Jurkat, Clone E6-1 (cell line): ENCODE results near the gene SHCBP1.

Source experiments
- DNase-seq: peaks from one replicate; pipeline ENCODE4 v3.0.0-alpha.2; 2011; ENCODE audit warnings: low read depth, low spot score
- H3K4me3 ChIP-seq: 2 replicates; pipeline ENCODE4 v1.5.1; 2011; ENCODE audit warnings: mild to moderate bottlenecking, low read length, control low read depth, moderate library complexity

SHCBP1 gene

DNA sequence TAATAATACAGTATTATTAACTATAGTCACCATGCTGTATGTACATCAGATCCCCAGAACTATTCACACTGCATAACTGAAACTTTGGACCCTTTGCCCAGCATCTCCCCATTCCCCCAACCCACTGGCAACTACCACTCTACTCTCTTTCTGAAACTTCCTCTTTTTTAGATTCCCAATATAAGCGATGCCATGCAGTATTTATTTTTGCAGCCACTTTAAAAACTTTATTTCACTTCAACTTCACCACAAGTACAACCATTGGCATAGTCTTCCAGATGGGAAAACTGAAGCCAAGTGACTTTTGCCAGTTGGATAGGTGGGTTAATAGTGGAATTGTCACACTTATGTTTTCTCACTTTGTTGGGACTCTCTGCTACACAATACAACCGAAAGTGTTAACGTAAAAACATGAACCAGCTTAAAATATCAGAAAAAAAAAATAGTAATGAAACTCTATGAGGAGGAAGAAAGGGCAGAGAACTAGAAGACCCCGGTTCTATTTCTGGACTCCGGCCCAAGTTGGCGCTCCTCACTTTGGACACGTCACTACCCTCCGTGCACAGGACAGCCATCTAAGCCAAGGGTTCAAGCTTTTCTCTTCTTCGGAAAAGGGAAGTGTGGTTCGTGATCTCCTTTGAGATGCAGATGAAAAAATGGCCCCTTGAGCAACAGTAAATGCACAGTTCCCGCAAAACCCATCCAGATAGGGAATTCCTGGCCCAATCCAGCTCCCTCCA lies 743 bp downstream of the SHCBP1 start:
- DNase-seq, result no peak
- H3K4me3 ChIP-seq, result peak overlapping the region; percentile 79

DNA sequence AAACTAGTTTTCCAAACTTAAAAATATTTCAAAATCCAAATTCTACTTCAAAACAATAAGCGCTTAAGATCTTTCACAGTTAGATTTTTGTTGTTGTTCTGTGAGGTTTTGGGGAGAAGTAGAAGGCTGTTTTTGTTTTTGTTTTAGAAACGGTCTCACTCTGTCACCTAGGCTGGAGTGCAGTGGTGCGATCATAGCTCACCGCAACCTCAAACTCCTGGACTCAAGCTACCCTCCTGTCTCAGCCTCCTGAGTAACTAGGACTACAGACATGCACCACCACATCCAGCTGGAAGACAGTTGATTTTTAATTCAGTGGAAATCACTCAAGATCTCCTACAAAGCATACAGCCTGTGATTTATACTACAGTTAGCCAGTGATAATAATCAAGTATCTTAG lies 2.7 kb downstream of the SHCBP1 start:
- no peak overlapping the region for H3K4me3 ChIP-seq
- no peak for DNase-seq

DNA sequence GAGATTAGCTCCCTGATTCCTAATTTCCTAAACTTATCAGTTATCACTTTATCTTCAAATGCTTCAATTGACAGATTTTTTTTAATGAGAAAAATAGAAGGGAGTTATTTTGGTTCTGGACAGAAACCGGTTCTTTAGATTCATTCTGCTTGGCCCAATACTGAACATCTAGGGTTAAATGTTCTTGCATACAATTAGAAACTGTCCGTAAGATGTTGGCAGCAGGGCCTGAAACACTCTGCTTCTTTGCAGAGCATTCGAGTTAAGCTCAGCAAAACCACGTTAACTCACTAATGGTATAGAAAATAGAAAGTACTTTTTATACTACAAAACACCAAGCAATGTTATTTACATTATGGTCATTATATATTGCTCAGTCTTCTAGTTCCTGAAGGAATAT lies 7.2 kb downstream of the SHCBP1 start:
- no peak for DNase-seq
- H3K4me3 ChIP-seq, result no peak overlapping the region

DNA sequence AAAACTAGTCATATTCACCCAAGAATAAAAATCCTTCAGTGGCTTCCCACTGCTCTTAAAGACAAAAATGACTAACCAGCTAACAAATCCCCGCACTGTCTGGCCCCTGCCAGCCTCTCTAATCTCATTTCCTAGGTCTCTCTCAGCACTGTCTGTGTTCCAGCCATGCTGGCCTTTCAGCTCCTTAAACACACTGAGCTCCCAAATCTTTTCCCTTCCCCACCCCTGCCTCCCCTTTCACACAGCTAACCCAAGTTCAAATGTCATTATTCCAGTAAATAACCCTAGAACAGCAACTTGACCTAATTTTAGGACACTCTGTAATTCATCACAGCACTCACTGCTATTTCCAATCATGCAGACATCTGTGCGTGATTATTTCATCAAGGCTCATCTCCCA lies 7.8 kb downstream of the SHCBP1 start:
- DNase-seq, result no peak
- H3K4me3 ChIP-seq, result no peak overlapping the region

DNA sequence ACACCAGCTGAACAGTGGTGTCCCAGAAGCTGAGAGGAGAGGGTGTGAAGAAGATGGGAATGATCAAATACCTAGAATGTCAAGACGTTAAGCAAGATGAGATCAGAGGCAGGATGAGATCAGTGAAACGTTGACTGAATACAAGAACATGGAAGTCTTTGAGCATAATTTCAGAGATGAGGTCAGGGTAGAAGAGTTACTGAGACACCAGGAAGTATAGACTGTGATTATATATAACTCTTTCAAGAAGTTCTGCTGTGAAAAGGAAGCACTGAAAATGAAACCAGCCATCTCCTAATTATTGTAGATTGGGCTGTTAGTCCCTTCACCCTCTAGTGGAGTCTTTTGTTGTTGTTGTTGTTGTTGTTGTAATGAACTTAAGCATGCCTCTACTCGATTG lies 9.1 kb downstream of the SHCBP1 start:
- H3K4me3 ChIP-seq, result no peak overlapping the region
- DNase-seq, result no peak

DNA sequence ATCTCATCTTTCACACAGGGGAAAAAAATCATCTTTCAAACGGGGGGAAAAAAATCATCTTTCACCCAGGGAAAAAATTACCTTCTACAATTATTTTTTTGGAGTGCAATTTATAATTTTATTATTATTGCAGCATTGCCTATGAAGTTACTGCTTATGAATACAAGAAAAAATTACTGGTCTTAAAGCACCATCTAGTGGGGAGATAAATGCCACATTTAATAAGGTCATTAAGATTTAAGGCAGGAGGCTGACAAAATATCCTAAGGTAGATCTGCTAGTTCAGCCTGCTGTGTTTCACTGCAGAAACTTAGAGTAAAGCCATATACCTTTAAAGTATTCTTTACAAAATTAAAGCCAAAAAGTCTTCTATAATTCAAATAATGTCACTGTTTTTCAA lies 13.7 kb downstream of the SHCBP1 start:
- peak; percentile 58 for DNase-seq
- H3K4me3 ChIP-seq, result no peak overlapping the region

DNA sequence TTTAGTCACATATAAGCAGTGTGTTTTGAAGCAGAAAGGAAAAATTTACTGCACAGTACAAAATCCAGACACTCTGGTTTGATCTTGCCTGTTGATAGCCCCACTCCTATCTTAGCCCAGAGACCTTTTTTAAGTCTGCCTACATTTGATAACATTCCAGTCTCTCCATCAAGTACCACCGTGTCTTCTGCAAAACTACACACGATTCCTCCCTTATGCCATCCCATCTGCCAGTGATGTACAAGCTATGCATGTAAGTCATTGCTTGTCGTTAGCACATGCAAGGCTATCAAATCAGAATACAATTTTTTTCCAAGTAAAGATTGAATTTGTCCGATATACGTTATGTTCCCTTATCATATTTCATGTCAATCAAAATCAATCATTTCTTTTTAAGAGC lies 14.9 kb downstream of the SHCBP1 start:
- no peak overlapping the region for H3K4me3 ChIP-seq
- DNase-seq, result no peak

DNA sequence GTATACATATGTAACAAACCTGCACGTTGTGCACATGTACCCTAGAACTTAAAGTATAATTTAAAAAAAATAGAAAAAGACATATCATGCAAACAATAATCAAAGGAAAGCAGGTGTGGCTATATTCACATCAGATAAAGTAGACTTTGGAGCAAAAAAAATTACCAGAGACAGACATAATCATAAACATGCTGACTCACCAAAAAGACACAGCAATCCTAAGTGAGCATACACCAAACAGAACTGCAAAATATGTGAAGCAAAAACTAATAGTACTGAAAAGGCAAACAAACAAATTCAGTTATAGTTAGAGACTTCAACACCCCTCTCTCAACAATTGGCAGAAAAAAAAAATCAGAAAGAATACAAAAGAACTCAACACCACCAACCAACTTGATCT lies 29.9 kb downstream of the SHCBP1 start:
- DNase-seq, result no peak
- H3K4me3 ChIP-seq, result no peak overlapping the region

DNA sequence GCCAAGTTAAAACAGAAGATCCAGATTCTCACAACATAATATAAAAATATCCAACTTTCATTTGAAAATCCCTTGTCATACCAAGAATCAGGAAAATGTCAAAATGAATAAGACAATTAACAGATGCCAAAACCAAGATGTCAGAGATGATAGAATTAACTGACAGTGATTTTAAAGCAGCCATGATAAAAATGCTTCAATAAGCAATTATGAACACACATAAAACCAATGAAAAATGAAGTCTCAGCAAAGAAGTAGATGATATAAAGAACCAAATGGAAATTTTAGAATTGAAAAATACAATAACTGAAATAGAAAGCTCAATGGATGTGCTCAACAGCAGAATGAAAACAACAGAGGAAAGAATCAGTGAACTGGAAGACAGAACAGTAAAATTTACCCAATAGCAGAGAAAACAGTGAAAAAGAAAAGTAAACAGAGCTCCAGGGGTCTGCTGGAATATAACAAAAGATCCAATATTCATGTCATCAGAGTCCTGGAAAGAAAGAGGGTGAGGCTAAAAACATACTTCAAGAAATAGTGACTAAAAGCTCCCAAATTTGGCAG lies 35.1 kb downstream of the SHCBP1 start:
- H3K4me3 ChIP-seq, result no peak overlapping the region
- no peak for DNase-seq

DNA sequence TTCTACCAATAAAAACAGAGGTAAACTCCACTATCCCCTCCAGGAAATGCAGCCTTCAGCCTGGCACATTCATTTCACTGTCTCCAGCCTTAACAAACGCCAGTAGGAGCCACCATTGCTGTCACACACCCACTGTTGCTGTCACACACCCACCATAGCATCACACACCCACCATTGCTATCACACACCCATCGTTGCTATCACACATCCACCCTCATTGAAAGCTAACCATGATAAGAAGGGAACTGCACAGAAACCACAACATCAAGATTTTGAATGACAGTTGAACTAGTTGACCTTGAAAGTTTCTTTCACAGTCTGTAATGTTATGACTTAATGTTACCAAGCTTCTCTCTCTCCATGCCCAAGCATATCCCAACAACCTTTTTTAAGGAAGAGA lies 38.1 kb downstream of the SHCBP1 start:
- H3K4me3 ChIP-seq, result no peak overlapping the region
- DNase-seq, result peak; percentile 60

DNA sequence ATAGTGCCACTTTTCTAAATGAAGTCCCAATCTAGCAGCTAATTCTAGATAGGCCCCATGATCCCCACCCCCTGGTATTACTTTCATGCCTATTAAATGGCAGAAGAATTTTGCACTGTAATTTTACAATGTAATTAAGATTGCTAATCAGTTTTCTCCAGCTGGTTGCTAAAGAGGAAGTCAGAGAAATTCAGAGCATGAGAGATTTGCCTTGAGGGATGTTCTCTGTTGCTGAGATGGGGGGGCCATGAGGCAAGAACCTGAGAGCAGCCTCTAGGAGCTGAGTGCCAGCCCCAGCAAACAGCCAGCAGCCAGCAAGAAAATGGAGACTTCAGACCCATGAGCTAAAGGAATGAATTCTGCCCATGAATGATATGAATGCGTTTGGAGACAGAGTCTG lies 38.9 kb downstream of the SHCBP1 start:
- DNase-seq, result no peak
- no peak overlapping the region for H3K4me3 ChIP-seq

DNA sequence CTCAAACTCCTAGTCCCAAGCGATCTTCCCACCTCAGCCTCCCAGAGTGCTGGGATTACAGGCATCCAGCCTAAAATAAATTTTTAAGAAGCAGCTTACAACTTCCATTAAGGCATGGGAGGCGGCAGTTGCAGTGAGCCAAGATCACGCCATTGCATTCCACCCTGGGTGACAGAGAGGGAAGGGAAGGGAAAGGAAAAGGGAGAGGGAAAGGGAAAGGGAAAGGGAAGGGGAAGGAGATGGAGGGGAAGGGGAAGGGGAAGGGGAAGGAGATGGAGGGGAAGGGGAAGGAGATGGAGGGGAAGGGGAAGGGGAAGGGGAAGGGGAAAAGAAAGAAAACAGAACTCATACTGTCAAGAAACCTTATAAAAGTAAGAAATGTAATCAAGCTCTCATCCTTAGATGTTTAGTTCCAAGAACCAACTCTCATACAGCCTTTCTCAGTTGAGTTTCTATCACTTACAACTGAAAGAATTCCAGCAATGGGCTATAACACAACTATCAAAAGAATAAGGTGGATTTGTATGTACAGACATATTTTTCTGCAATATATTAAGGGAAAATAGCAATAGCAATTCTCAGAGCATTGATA lies 43.1 kb downstream of the SHCBP1 start:
- no peak for DNase-seq

DNA sequence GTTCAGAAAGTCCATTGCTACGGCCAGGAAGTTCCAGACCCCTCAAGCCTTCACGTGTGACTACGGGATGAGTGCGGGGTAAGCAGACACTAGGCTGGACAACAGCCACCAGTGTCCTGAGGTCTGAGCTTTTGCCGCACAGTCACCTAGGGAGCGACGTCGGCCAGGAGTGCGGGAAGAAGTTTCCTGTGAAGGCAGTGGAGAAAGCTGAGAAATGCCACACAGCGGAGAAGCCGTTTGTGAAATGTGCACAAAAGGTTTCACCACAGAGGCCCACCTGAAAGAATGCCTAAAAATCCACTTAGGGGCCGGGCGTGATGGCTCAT lies 47.4 kb downstream of the SHCBP1 start:
- DNase-seq, result no peak
- H3K4me3 ChIP-seq, result no peak overlapping the region

More for the DNA sequence above, 43.1 kb downstream of the SHCBP1 start:
- H3K4me3 ChIP-seq, result no peak overlapping the region

DNA sequence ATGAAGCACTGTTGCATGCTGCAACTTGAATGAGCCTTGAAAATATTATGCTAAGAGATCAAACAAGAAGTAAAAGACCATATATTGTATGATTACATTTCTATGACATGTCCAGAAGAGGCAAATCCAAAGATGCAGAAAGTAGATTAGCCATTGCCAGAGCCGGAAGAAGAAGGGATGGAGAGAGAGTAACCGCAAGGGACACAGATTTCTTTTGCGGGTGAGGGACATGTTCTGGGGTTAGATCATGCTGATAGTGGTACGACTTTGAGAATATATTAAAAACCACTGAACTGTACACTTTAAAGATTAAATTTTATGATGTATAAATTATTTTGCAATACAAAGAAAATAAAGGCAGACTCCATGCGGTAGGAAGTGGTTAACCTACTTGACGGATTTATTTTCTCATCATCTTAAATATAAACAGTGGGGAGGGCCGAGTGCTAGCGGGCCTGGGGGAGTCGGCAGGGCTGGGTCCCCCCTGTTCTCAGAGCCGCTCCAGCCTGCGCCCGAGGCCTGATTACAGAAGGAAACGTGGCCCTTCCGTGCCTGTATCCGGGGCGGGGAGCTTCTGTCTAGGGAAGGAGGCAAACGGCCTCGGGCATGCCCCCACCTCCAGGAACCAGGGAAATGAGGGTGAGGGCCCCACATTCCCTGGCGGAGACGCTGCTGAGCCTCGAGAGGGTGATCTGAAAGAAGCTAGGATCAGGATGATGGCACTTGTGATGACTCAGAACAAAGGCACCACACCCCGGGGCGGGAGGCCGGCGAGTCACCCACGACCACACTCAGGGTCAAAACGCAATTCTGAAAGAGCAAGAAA lies 48.0 kb downstream of the SHCBP1 start:
- no peak for DNase-seq
- H3K4me3 ChIP-seq, result no peak overlapping the region

DNA sequence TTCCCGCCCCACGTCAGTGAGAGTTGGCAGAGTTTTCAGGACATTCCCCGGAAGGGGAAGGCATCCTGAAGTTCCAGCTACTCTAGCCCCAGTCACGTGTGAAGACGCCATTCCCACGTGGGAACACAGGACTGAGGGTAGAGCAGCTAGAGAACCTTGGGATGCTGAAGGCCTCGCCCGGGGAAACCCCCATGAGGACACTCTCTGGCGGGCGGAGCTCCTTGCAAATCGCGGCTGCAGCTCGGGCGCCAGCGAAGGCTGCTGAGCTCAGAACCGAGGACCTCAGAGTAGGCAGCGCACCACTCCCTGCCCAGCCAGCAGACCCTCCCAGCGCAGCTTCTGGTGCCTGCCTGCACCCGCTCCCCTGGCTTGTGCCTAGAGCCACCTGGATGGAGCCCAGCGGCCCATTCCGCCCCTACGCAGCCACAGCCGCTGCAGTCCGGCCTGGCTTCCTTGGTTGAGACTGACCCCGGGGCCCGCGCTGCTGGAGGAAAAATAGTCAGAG lies 51.9 kb downstream of the SHCBP1 start:
- no peak for DNase-seq
- H3K4me3 ChIP-seq, result no peak overlapping the region

DNA sequence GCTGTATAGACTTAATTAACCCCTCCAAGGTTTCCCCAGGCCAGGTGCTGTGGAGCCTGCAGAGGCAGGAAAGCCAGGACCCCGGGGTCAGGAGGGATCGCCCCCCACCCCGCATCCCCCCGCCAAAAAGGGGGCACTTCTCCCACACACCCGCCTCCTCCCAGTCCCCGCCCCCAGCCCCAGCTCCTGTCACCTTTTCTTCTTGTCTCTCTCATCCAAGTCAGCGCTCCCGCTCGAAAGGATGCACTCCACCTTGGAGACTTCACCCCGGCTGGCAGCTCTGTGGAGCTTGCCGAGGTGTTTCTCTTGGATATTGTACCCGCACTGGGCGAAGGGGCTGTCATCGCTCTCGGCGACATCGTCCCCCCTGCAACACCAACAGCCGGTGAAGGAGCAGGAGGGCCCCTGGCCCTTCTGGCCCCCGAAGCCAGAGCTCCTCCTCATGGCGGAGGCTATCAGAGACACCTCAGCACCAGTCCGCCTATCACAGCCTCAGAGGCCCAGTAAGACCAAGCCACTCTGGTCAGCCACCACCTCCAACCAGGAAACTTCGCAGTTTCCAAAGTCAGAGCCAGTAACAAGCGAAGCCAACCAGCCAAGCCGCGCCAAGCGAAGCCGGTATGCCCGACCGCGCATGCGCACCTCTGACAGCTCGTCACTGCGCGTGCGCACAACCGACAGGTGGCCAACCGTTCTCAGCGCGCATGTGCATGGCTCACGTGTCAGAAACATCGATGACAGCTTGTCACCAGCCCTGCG lies 52.5 kb downstream of the SHCBP1 start:
- DNase-seq, result no peak
- no peak overlapping the region for H3K4me3 ChIP-seq

DNA sequence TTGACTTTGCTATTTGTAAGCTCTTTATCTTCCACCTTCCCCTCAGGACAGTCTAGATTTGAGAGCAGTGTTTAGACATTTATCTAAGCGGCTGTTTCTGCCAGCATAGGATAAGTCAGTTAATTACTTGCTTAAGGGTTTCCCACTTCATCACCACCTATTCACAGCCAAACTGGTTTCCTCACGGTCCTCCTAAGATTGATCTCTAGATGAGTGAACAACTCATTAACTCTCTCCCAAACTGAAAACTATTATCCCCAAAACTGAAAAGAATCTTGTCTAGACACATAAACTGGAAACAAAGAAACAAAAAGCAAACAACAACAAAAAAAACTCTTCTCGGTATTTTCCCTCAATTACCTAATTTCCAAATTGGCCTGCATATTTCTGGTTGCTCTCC lies 58.2 kb downstream of the SHCBP1 start:
- no peak for DNase-seq
- H3K4me3 ChIP-seq, result no peak overlapping the region

DNA sequence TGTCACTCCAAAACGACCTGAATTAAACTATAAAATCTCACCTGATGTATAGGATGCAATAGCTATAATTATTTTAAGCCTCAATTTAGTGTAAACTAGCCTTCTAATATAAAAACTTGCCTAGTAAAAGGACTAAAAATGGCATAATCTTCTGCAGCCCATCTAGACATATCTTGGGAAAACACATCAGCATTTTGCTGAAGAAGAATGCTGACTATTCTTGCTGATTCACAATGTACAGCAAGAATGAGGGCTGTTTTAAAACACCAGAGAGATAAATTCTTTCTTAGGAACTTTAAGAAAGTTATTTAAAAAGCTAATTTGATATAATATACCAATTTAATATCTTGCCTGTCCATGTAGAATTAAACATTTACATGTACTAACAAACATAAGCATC lies 63.2 kb downstream of the SHCBP1 start:
- DNase-seq, result no peak
- no peak overlapping the region for H3K4me3 ChIP-seq

DNA sequence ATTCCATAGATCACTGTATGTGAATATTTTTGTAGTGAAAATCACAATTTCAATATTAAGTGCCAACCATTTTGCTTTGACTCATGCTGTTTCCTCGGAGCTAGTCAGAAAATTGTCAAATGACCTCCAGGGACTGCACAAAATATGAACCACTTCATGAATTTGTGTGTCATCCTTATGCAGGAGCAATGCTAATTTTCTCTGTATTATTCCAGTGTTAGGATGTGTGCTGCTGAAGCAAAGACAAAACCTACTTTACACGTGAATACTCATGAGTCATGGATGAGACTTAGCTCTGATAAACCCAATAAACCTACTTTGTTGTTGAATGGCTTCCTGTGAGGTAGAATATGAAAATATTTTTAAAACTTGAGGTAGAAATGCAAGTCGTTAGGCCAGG lies 65.2 kb downstream of the SHCBP1 start:
- no peak for DNase-seq
- H3K4me3 ChIP-seq, result no peak overlapping the region
